ENCODE results near the gene ODC1. TPM values are rescaled to one million over a fixed set of nuclear protein-coding genes. Genes with fewer than 3 reads are reported as not detected.

ODC1 gene
- total and polyA plus RNA-seq, 2 of the 4 experiments (the other 2 are of a cell fraction): 117 to 204 TPM

DNA sequence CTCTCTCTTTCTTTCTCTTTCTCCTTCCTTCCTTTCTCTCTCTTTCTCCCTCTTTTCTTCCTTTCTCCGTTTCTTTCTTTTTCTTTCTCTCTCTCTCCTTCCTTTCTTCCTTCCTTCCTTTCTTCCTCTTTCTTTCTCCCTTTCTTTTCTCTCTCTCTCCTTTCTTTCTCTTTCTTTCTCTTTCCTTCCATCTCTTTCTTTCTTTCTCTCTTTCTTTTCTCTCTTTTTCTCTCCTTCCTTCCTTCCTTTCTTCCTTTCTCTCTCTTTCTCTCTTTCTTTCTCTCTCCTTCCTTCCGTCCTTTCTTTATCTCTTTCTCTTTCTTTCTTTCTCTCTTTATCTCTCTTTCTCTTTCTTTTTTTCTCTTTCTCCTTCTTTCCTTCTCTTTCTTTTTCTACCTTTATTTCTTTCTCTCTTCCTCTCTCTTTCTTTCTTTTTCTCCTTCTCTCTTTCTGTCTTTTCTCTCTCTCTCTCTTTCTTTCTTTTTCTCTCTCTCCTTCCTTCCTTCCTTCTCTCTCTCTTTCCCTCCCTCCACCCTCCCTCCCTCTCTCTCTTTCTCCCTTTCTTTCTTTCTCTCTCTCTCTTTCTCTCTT, 32.3 kb upstream of the ODC1 start:
- intact Hi-C loops (cut with micrococcal nuclease) (no loop called here), in situ Hi-C loops (cut with MboI; ENCODE audit: low sequenced_read_pairs) (no loop called here), dilution Hi-C loops (cut with HindIII; ENCODE audit: low sequenced_read_pairs, unreplicated experiment) (no loop called here)
- H4K20me1 ChIP-seq (ENCODE audit: insufficient read depth, low read length): no peaks in the 10 kb centered on the region
- no peak overlapping the region for H3K4me3 ChIP-seq (ENCODE audit: insufficient read depth, low read depth, low read length)
- H3K4ac ChIP-seq (ENCODE audit: low read depth, low read length): no peak overlapping the region
- H4K91ac ChIP-seq (ENCODE audit: insufficient read depth, low read depth, low read length): no peak overlapping the region
- no peak overlapping the region for H2BK5ac ChIP-seq (ENCODE audit: low read depth, low read length, poor library complexity, severe bottlenecking)
- H2AFZ ChIP-seq (replicated peaks; ENCODE audit: low read length, poor library complexity): no peak overlapping the region
- no peak overlapping the region for H2BK15ac ChIP-seq (ENCODE audit: low read depth, low read length)
- H3K9me3 ChIP-seq (ENCODE audit: control insufficient read depth, insufficient read depth, low read length): no peaks in the 10 kb centered on the region
- H3K23ac ChIP-seq (ENCODE audit: low read depth, low read length): no peak overlapping the region
- H3K27ac ChIP-seq (ENCODE audit: insufficient read depth, low read length): no peak overlapping the region
- no peak overlapping the region for H3K18ac ChIP-seq (ENCODE audit: low read depth, low read length)
- no peak overlapping the region for H3K9ac ChIP-seq (ENCODE audit: low read depth, low read length)
- H4K8ac ChIP-seq (ENCODE audit: low read depth in 2 of 2, low read length in 2 of 2): no peak overlapping the region
- H3K56ac ChIP-seq (ENCODE audit: extremely low read depth, insufficient read depth, low read length): no peak overlapping the region
- H2BK20ac ChIP-seq (ENCODE audit: low read depth, low read length): no peak overlapping the region
- ATAC-seq (ENCODE audit: low read depth): no peak
- H3K14ac ChIP-seq (replicated peaks; ENCODE audit: low read depth, low read length): no peak overlapping the region
- no peaks in the 10 kb centered on the region for H3K79me1 ChIP-seq (ENCODE audit: low read depth in 1 of 2, low read length in 2 of 2)
- no peaks in the 10 kb centered on the region for H3K4me1 ChIP-seq (ENCODE audit: control insufficient read depth, insufficient read depth, low read length)
- no peaks in the 10 kb centered on the region for H3K36me3 ChIP-seq (ENCODE audit: control insufficient read depth, insufficient read depth, low read length)
- ChIA-PET POLR2A (ENCODE audit: unreplicated experiment) (no interaction called here), CTCF (no interaction called here)
- no peak overlapping the region for H4K5ac ChIP-seq (ENCODE audit: low read depth, low read length)
- BruUV-seq (replicated peaks): no TSS peak
- WGBS, 2 experiments (ENCODE audit: extremely low coverage in 2 of 2, insufficient read length in 1 of 2): 63% methylated on average over 2 of the region's 2 CpGs; no CpG with 5 or more reads in 1 of the 2 experiments
- no peak overlapping the region for H2AK9ac ChIP-seq (replicated peaks; ENCODE audit: low read depth, low read length, poor library complexity)
- no peak overlapping the region for H3K4me2 ChIP-seq (ENCODE audit: low read depth, low read length)
- no peak overlapping the region for H2AK5ac ChIP-seq (ENCODE audit: low read depth, low read length)
- TF ChIP-seq MAZ (IDR thresholded peaks at IDR 0.05; ENCODE audit: borderline replicate concordance, low read depth, low read length) (no peak), POLR2A (IDR thresholded peaks at IDR 0.05; ENCODE audit: low read depth, low read length) (no peak), RCOR1 (IDR thresholded peaks at IDR 0.05; ENCODE audit: insufficient replicate concordance, low read length) (no peak), CEBPB (IDR thresholded peaks at IDR 0.05; ENCODE audit: low read depth, low read length) (no peak), FOS (IDR thresholded peaks at IDR 0.05; ENCODE audit: low read depth, low read length) (no peak), MAFK (IDR thresholded peaks at IDR 0.05; ENCODE audit: low read depth, low read length) (no peak), NFE2L2 (IDR thresholded peaks at IDR 0.05; ENCODE audit: low read depth, low read length) (no peak), CHD1 (IDR thresholded peaks at IDR 0.05; ENCODE audit: low read depth, low read length) (no peak), RFX5 (IDR thresholded peaks at IDR 0.05; ENCODE audit: low read depth, low read length) (no peak), SMC3 (IDR thresholded peaks at IDR 0.05; ENCODE audit: low read depth, low read length) (no peak), MXI1 (IDR thresholded peaks at IDR 0.05; ENCODE audit: borderline replicate concordance, low read depth, low read length) (no peak), BHLHE40 (IDR thresholded peaks at IDR 0.05; ENCODE audit: low read depth, low read length) (no peak), RAD21 (IDR thresholded peaks at IDR 0.05; ENCODE audit: low read length) (no peak)
- TF ChIP-seq, protein P1, sequence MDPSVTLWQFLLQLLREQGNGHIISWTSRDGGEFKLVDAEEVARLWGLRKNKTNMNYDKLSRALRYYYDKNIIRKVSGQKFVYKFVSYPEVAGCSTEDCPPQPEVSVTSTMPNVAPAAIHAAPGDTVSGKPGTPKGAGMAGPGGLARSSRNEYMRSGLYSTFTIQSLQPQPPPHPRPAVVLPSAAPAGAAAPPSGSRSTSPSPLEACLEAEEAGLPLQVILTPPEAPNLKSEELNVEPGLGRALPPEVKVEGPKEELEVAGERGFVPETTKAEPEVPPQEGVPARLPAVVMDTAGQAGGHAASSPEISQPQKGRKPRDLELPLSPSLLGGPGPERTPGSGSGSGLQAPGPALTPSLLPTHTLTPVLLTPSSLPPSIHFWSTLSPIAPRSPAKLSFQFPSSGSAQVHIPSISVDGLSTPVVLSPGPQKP (IDR thresholded peaks at IDR 0.05; ENCODE audit: borderline replicate concordance, low read depth, low read length): no peak
- TF ChIP-seq, protein P2, sequence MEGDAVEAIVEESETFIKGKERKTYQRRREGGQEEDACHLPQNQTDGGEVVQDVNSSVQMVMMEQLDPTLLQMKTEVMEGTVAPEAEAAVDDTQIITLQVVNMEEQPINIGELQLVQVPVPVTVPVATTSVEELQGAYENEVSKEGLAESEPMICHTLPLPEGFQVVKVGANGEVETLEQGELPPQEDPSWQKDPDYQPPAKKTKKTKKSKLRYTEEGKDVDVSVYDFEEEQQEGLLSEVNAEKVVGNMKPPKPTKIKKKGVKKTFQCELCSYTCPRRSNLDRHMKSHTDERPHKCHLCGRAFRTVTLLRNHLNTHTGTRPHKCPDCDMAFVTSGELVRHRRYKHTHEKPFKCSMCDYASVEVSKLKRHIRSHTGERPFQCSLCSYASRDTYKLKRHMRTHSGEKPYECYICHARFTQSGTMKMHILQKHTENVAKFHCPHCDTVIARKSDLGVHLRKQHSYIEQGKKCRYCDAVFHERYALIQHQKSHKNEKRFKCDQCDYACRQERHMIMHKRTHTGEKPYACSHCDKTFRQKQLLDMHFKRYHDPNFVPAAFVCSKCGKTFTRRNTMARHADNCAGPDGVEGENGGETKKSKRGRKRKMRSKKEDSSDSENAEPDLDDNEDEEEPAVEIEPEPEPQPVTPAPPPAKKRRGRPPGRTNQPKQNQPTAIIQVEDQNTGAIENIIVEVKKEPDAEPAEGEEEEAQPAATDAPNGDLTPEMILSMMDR (conservative IDR thresholded peaks at IDR 0.05; ENCODE audit: low read depth, low read length): no peak
- TF ChIP-seq, protein P3, sequence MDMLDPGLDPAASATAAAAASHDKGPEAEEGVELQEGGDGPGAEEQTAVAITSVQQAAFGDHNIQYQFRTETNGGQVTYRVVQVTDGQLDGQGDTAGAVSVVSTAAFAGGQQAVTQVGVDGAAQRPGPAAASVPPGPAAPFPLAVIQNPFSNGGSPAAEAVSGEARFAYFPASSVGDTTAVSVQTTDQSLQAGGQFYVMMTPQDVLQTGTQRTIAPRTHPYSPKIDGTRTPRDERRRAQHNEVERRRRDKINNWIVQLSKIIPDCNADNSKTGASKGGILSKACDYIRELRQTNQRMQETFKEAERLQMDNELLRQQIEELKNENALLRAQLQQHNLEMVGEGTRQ (IDR thresholded peaks at IDR 0.05; ENCODE audit: low read depth, low read length): no peak
- H3K27me3 ChIP-seq (ENCODE audit: control insufficient read depth, insufficient read depth, low read length): peaks cover 45% of the 10 kb centered on the region
- DNase-seq: no peak
- no peak overlapping the region for H2BK120ac ChIP-seq (ENCODE audit: low read depth, low read length)
- H3K9me1 ChIP-seq (ENCODE audit: insufficient read depth, low read length): no peaks in the 10 kb centered on the region

All from IMR-90 (cell line).